HG03103 (cell line): ENCODE results near the gene ASGR2.

Source experiments
- ATAC-seq: cut with Tn5 transposase; IDR thresholded peaks from one replicate; pipeline ENCODE4 v1.9.1; 2021; ENCODE audit warnings: low read depth; ENCODE audit not compliant: unreplicated experiment

Gene ASGR2

DNA sequence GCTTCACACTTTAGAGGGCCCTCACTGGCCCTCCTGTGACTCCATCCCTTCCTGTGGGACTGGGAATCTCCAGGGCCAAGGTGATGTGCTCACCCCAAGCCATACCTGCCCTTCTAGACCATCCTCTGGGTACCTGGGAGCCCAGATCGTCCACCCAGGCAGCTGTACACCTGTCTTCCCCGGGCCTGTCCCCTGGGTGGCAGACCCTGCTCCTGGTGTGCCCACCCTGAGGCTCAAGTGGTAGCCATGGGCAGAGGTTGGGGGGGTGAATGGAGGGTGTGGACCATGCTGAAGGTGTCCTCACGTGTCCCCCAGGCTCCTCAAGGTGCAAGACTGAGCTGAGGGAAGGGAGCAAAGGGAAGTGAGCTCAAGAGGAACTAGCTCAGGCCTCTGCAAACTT lies 43.9 kb downstream of the ASGR2 start:
- no peak for ATAC-seq

- ATAC-seq = no peak
These were observed 46.4 kb downstream of the ASGR2 start for GRCh38 chr17:7068268-7068667.

- no peak for ATAC-seq
These were observed 47.4 kb downstream of the ASGR2 start for GRCh38 chr17:7067198-7067597.

- ATAC-seq = no peak
These were observed 50.4 kb downstream of the ASGR2 start for GRCh38 chr17:7064261-7064660.

- ATAC-seq = no peak
These were observed 51.0 kb downstream of the ASGR2 start for GRCh38 chr17:7063518-7064094.

DNA sequence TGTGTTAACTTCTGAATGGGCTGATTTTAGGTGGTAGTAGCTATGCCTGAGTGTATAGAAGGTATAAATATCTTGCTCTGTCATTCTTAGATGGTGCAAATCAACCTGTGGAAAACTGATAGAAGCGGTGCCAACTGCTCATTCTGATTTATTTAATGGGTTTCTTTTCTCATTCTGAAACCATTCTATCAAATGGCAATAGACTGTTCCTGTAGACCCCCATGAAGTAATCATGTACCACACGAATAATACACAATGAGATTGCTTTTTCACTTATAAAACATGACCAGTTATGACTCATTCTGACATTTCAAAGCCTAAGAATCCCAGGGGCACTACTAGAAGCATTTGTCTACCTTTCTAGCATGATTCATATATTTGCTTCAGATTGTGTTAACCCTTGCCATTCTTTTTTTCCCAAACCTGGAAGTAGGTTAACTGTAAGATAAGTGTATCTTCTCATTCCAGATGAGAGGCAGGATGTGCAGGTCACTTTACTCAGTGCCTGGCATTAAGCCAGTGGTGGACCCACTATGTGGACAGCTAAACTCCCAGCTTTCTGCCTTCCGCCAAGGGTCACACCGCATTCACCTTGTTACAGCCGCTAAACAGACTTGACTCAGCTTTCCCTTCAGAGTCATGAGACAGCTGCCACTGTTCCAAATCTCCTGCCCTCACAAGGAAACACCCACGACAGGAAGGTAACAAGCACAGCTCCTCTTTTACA lies 54.3 kb downstream of the ASGR2 start:
- no peak for ATAC-seq

GRCh38 chr17:7058831-7059447 lies 55.7 kb downstream of the ASGR2 start:
- ATAC-seq = no peak

DNA sequence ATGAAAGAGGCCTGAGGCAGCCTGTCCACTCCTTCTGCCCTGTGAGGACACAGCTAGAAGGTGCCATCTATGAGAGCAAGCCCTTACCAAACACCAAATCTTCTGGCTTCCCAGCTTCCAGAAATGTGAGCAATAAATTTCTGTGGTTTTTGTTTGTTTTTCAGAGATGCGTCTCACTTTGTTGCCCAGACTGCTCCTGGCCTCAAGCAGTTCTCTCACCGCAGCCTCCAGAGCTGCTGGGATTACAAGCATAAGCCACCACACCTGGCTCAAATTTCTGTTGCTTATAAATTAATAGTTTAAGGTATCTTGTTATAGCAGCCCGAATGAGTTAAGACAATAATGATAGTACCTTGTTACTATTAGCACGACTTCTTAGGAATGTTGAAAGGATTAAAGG lies 58.2 kb downstream of the ASGR2 start:
- ATAC-seq = no peak
